OCI-LY3 (cell line): ENCODE measurements around the gene AUNIP.

Source experiments
- EZH2phosphoT487 ChIP-seq: fragments of 200-600 bp; shearing (Covaris generic); IDR thresholded peaks from 2 replicates; pipeline ENCODE4 v1.6.1; 2018; ENCODE audit warnings: antibody characterized with exemption, mixed run types, low read depth
- TF ChIP-seq, protein P1 (sequence below): fragments of 200-600, 300-600 bp; sonication (generic); IDR thresholded peaks from 2 replicates; pipeline ENCODE4 v1.5.1; 2014; ENCODE audit warnings: antibody characterized with exemption, low read length, low read depth

DNA sequence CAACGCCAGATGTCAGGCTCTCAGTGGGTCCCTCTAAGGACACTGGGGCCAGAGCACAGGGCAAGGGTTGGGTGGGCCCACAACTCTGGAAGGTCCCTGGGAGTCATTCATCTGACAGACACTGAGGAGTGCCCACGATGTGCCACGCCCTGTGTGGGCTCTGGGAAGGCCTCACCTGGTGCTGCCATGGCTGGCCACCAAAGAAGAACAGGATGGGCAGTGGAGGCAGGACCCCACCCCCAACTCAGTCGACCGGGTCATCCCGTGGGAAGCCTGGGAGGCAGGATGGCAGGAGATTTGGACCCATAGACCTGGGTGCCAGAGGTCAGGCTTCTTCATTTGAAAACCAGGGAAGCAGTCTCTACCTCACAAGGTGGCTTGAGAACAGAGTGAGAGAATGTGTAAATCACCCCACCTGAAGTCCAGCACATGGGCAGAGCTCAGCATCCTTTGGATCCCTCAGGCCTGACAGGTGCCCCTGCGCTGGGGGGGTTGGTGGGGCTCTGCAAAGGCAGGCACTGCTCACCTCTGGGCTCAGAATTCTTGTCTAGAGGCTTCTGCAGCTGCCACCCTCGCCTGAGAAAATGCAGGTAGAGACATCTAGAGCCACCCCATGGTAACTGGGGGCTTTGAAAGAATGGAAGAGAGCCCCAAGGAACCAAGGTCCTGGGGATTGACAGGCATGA lies 60.4 kb downstream of the AUNIP start:
- TF ChIP-seq, protein P1, sequence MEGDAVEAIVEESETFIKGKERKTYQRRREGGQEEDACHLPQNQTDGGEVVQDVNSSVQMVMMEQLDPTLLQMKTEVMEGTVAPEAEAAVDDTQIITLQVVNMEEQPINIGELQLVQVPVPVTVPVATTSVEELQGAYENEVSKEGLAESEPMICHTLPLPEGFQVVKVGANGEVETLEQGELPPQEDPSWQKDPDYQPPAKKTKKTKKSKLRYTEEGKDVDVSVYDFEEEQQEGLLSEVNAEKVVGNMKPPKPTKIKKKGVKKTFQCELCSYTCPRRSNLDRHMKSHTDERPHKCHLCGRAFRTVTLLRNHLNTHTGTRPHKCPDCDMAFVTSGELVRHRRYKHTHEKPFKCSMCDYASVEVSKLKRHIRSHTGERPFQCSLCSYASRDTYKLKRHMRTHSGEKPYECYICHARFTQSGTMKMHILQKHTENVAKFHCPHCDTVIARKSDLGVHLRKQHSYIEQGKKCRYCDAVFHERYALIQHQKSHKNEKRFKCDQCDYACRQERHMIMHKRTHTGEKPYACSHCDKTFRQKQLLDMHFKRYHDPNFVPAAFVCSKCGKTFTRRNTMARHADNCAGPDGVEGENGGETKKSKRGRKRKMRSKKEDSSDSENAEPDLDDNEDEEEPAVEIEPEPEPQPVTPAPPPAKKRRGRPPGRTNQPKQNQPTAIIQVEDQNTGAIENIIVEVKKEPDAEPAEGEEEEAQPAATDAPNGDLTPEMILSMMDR: no peak
- no peak for TF ChIP-seq EZH2phosphoT487
